Epidermal melanocyte (primary cell): ENCODE measurements around the gene GPX4.
A peak's percentile ranks its signal among the peaks of the same experiment; 100 is the strongest.

Experiments
- DNase-seq: peaks from one replicate; pipeline ENCODE4 v3.0.0; 2011; ENCODE audit warnings: low spot score; ENCODE audit not compliant: insufficient read length

Gene GPX4

GRCh38 chr19:1130771-1131717 lies 27.2 kb downstream of the GPX4 start:
- no peak for DNase-seq

DNA sequence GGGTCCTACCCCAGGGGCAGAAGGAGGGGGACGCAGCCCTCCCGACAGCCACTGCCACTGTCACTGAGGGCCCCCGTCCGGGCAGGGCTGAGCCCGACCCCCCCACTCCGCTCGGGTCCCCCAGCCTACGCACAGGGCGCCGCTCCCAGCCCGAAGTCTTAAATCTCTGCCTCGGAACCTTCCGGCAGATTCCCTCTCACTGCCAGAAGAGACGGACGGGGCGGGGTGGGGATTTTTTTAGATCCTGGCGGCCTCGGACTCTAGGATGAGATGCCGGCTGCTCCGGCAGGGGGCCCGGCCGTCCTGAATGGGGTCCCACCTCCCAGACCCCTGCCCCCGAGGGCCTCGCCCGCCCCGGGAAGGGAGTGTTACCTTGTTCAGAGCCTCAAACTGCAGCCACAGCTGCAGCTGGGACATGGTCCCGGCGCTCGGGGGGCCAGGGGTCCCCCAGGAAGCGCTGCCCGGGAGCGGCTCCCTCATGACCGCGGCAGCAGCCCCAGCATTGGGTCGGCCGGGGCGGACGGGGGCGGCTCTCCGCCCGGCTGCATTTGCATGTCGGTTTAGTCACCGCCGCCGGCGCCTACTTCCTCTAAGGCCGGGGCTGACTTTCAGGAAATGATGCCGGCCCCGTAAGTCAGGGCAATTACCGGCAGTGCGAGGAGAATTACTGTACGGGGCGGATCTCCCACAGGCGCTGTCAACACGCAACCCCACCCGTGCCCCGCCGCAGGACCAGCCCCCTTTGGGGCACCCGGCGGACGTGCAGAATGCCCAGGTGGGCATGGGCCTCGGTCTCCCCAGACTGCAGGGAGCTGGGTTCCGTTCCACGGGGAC lies 28.1 kb downstream of the GPX4 start:
- DNase-seq = peak; percentile 73

GRCh38 chr19:1132552-1133383 lies 29.0 kb downstream of the GPX4 start:
- DNase-seq = no peak

- DNase-seq = no peak
These were observed 29.7 kb downstream of the GPX4 start for GRCh38 chr19:1133471-1133929.

DNA sequence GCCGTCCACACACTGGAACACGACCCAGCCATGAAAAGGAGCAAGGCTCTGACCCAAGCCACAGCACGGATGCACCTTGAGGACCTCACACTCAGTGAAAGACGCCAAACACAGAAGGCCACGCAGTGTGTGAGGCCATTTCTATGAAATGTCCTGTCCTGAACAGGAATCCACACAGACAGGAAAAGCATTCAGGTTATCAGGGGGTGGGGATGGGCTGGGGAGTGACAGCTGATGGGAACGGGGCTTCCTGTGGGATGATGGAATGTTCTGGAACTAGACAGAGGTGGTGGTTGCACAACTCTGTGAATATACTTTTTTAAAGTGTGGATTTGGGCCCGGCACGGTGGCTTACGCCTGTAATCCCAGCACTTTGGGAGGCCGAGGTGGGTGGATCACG lies 30.6 kb downstream of the GPX4 start:
- no peak for DNase-seq

GRCh38 chr19:1135454-1135853 lies 31.7 kb downstream of the GPX4 start:
- DNase-seq = no peak

DNA sequence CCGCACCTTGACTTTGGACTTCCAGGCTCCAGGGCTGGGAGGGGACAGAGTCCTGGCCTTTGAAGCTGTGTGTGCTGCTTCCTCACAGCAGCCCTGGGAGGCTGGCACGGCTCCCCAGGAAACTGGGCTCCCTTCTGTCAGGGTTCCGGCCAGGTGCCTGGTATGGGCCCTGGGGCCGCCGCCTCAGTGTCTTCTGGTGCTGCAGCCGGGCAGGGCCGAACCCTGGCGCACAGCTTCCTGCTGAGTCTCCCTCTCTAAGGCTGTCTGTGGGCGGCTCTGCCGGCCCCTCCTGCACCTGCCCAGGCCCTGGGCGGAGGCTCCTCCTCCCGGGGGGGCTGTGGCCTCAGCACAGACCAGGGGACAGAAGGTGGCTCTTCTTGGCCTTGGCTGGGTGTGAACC lies 32.4 kb downstream of the GPX4 start:
- no peak for DNase-seq

GRCh38 chr19:1136621-1137317 lies 33.0 kb downstream of the GPX4 start:
- DNase-seq = no peak

DNA sequence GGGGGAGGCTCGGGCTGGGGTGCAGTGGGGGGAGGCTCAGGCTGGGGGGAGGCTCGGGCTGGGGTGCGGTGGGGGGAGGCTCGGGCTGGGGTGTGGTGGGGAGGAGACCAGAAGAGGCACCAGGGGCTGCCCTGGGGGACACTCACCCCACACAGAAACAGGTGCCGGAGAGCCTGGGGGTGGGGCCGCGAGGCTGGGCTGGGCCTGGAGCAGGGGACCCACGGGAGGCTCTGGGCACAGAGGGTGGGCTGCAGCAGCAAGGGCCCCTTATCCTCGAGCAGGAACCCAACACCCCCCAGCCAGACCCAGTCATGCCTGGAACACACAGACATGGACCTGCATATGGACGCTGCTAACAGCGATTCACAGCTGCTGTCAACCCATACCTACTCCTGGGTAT lies 34.3 kb downstream of the GPX4 start:
- no peak for DNase-seq

- DNase-seq = no peak
These were observed 35.3 kb downstream of the GPX4 start for GRCh38 chr19:1139126-1139525.

- no peak for DNase-seq
These were observed 36.7 kb downstream of the GPX4 start for GRCh38 chr19:1140272-1141027.

GRCh38 chr19:1141944-1142343 lies 38.1 kb downstream of the GPX4 start:
- DNase-seq = no peak

DNA sequence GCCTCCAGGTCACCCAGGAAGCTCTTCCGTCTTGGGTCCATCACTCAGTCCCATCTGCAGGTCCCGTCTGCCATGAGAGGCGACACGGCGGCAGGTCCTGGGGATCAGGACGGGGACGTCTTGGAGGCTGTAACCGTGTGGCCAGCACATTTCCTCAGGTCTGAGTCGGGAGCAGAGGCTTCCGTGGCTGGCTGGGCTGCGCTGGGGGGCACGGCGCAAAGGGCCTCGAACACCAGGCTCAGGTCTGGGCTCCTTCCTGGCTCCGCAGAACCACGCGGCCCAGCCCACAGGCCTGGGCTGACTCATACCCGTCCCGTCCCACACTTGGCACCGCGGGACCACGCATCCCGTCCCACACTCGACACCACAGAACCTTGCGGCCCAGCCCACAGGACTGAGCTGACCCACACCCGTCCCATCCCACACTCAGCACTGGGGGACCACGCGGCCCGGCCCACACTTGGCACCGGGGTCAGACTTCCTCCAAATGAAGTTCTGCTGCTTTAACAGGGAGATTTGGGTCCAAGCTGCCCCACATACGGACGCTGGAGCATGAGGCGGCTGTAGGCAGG lies 40.1 kb downstream of the GPX4 start:
- no peak for DNase-seq

GRCh38 chr19:1144741-1145140 lies 40.9 kb downstream of the GPX4 start:
- DNase-seq = no peak

- no peak for DNase-seq
These were observed 42.0 kb downstream of the GPX4 start for GRCh38 chr19:1145635-1146411.

DNA sequence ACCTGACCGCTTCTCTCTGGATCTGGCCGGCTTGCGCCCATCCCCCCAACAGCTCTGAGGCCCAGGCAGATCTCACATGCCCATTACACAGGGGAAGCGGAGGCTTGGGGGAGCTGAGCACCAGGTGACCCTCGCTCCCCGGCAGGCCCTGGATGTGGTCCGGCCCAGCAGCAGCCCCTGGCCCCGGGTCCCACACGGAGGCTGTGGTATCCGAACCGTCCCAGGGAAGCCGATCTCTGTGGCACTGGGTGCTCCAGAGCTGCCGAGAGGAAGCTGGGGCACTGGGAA lies 42.6 kb downstream of the GPX4 start:
- DNase-seq = no peak

- DNase-seq = no peak
These were observed 43.3 kb downstream of the GPX4 start for GRCh38 chr19:1146858-1147780.

- no peak for DNase-seq
These were observed 44.2 kb downstream of the GPX4 start for GRCh38 chr19:1147934-1148549.
